PC-3 (cell line): Measurements from ENCODE around the gene MFN2.
A peak's percentile ranks its signal among the peaks of the same experiment; 100 is the strongest.

Experiments
- CTCF ChIP-seq: fragments of 300-600 bp; sonication (generic); conservative IDR thresholded peaks from 2 replicates; pipeline ENCODE4 v1.5.1; 2017; ENCODE audit warnings: antibody characterized with exemption, low read depth, mild to moderate bottlenecking, low read length
- EZH2phosphoT487 ChIP-seq: fragments of 300-600 bp; sonication (generic); IDR thresholded peaks from 2 replicates; pipeline ENCODE4 v1.6.1; 2018; ENCODE audit warnings: mild to moderate bottlenecking, antibody characterized with exemption, low read length, borderline replicate concordance

GRCh38 chr1:11982010-11982392 lies 1.8 kb downstream of the MFN2 start:
- TF ChIP-seq EZH2phosphoT487 (no peak), CTCF (peak; percentile 59)
